K562 treated with DMSO at 1 percent for 24 hours (cell line): ENCODE data around the gene BRD7. TPM values are rescaled to one million over a fixed set of nuclear protein-coding genes. Genes with fewer than 3 reads are reported as not detected.

Experiments used
- total RNA-seq: library from RNA; unstranded; fragments of 300-600 nt; gene quantifications from 2 replicates; pipeline ENCODE4 v1.2.3, GENCODE V29; 2022; ENCODE audit warnings: low read depth; ENCODE audit not compliant: insufficient read depth

BRD7 gene
- 48.8 and 57.5 TPM in 2 replicates for total RNA-seq

GRCh38 chr16:50368410-50369132, at the start of gene BRD7:
TSS of gene BRD7 (minus strand) at chr16:50368988. CDS start at chr16:50368774, 214 bp downstream.

GRCh38 chr16:50266337-50267091, 102.3 kb downstream of the BRD7 start, which contains the start of gene ADCY7:
TSS of gene ADCY7 (plus strand) at chr16:50266551. CDS start at chr16:50288180, 21,629 bp downstream.

Other genes starting within 250 kb of the BRD7 start
- gene TENT4B, start 215.7 kb downstream of the BRD7 start, total RNA-seq, result 4.1 and 5.0 TPM in 2 replicates
- 50.2 and 61.1 TPM in 2 replicates for gene ADCY7, start 102.4 kb downstream of the BRD7 start, total RNA-seq
- gene NKD1, start 179.4 kb upstream of the BRD7 start, total RNA-seq, result 0.08 TPM in 1 of 2 replicates, not detected in the other